ENCODE results near the gene RNF213.
"Not testable (repeated sequence)": the region's sequence is repeated elsewhere in the genome, so short reads cannot be mapped to it uniquely, and the experiment has no call there.

The RNF213 gene

DNA sequence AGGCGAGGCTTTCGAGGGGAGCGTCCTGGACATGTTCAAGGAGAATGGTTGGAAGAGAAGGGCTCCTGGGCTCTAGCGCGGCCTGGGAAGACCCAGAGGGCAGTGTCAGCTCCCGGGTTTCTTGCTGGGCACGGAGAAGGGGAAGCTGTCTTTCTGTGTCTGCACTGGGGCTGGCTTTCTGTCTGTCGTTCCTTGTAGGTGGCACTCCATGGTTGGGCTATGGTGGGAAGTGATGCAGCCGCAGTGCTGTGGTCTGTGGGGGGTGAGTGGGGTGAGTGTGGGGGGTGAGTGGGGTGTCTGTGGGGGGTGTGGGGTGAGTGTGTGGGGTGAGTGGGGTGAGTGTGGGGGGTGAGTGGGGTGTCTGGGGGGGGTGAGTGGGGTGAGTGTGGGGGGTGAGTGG is 13.7 kb downstream of the RNF213 start:
- no peak for DNase-seq

DNA sequence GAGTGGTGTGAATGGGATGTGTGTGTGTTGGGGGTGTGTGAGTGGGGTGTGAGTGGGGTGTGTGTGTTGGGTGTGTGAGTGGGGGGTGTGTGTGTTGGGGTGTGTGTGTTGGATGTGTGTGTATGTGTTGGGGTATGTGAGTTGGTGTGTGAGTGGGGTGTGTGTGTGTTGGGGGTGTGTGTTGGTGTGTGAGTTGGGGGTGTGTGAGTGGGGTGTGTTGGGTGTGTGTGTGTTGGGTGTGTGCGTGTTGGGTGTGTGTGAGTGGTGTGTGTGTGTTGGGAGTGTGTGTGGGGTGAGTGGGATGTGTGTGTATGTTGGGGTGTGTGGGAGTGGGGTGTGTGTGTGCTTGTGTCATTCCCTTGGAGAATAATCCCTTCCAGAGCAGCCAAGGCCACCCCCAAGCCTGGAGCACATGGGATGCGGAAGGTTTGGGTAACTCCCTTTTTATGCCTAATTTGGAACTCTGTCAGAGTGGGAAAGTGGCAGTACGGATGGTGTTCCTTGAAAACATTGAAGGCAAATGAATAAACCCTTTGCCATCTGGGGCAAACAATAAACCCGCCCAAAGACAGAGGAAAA is 14.3 kb downstream of the RNF213 start:
- DNase-seq = no peak

DNA sequence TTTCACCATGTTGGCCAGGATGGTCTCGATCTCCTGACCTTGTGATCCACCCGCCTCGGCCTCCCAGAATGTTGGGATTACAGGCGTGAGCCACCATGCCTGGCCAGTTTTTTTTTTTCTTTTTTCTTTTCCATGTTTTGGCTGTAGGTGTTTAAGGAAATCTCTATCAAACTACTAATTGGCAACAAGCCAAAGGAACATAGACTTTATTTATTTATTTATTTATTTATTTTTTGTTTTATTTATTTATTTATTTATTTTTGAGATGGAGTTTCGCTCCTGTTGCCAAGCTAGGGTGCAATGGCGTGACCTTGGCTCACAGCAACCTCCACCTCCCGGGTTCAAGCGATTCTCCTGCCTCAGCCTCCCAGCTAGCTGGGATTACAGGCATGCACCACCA is 15.2 kb downstream of the RNF213 start:
- not testable (repeated sequence) for DNase-seq

DNA sequence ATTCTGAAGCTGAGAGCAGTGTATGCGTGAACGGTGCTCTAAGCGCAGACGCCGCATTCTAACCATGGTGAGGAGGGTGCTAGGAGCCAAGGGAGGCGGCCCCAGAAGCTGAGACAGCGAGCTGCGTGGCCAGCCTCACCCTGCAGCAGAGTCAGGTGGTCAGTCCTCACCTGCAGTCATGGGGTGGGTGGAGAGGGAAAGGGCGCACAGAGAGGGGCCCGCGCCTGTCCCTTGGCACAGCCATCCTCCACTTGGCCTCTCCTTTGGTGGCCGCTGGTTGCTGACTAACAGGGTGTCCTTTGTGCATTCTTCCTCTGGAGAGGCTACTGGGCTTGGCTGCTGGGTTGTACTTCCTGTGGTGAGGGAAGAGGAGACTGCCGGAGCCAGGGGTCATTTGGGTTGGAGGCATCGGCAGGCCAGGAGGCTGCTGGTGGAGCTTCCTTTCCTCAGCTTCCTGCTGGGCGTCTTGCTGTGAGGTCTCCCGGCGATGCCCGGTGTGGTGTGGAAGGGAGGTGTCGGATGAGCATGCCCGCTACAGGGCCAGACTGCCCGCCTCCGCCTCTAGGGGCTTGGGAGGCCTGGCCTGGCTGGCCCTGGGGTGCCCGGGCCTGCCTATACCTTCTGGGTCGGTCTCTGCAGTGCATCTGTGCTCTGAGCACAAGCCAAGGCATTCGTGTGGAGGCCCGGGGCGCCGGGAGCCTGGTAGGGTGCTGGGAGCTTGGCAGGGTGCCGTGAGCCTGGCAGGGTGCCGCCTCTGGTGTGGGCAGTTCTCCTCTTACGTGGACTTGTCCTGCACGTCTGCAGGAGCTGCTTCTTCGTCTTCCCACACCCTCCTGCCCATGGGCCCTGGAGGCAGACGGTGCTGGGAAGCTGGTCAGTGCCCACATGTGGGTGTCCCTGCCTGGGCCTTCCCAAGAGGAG is 17.4 kb downstream of the RNF213 start:
- DNase-seq = no peak

DNA sequence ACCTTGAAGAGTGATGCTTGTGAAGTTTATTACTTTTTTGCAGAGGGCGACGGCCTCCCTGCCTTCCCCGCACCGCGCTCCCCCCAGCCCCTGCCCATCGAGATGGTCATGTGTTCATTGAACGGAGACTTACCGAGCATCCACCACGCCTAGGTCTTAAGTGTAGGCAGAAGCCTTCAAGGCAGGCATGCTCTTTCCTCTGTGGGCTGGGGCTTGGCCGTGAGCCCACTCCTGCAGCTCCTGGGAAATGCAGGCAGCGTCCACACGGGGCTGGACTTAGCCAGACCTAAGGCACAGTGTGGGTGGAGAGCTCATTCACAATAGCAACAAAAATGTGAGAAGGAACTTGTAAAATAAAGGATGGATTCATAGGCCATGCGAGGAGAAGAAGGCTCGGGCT is 19.2 kb downstream of the RNF213 start:
- no peak for DNase-seq

DNA sequence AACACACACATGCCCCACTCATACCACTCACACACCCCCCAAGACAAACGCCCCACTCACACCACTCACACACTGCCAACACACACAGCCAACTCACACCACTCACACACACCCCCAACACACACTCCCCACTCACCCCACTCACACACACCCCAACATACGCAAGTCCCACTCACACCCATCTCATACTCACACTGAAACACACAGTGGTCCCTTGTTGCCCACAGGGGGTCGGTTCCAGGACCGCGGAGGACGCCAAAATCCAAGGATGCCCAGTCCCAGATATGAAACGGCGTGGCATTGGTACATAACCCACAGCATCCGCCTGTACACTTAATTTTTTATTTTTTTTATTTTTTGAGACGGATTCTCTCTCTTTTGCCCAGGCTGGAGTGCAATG is 20.9 kb downstream of the RNF213 start:
- DNase-seq = no peak

DNA sequence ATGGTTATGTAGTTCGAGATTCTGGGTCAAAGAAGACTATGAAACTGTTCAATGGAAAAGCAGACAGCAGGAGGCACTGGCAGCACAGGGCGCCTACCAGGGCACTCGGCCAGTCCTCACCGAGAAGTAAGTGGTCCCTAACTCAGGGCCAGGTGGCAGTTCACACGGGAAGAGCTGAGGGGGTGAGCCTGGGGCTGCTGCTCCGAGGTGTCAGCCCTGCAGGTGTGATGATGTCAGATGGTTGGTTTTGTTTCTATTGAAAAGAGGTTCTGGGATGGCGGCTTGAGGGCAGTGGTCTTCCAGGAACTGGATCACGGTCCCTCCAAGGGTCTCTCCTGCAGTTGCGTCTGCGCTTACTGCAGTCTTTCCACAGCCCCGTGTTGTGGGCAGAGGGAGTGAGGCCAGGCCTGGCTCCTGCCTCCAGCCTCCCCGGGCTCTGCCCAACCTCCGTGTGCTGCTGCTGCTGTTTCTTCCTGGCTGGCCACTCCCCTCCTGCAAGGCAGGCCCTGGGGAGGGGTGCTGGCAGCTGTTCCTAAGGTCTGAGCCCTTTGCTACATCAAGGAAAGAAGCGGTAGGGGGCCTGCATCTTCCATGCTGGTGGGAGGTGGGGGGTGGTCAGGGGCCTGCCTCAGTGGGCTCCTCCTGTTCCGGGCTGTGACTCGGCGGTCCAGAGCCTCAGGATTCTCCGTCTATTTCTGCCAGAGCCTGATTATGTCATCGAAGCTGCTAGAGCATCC is 22.6 kb downstream of the RNF213 start:
- no peak for DNase-seq

DNA sequence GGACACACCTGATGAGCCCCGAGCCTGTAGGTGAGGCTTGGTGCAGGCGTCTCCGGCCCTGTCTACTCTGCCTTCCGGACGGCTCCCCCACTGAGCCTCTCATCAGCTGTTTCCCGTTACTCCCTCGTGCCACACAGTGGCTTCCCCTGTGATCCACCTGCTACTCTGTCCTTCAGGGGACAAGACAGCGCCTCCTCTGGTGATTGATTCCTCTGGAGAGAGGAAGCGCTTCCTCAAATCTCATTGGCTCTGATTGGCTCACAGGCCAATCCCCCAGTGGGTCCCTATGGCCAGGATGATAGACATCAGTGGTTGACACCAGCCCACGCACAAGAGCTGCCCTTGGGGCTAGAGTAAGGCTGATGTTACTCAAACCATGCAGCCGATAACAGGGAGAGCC is 24.0 kb downstream of the RNF213 start:
- no peak for DNase-seq

DNA sequence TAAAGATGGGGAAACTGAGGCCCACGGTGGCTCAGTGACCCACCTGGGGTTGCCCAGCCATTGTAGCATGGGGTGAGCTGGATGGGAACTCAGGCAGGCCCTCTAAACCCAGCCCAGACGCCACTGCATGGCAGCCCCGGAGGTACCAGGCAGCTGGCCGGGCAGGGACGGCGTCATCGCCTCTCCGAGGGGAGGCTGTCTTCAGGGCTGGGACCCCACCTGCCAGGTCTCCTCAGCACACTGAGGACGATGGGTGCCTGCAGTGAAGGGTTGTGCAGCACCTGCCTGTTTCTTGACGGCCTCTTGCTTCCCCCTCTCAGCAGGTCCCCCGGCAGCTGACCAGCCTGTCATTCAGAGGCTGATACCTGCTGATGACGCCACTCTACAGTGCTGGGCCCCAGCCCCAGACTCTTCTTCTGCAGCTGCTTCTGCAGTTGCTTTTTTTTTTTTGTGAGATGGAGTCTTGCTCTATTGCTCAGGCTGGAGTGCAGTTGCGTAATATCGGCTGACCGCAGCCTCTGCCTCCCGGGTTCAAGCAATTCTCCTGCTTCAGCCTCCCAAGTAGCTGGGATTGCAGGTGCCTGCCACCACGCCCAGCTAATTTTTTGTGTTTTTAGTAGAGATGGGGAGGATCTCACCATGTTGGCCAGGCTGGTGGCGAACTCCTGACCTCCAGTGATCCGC is 24.7 kb downstream of the RNF213 start:
- no peak for DNase-seq

DNA sequence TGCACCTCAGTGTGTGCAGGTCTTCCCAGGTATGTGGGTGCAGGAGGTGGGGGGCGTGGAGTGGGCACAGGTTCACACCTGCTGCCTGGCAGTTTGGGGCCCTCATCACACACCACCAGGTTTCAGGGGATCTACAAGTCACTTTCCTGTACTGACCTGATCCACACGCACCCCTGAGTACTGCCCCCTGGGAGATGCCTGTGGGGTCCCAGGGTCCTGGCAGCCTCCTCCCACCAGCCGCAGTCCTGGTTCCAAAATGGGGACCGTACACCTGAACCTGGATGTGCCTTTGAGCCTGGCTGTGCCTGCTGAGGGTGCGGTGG is 25.9 kb downstream of the RNF213 start:
- no peak for DNase-seq

DNA sequence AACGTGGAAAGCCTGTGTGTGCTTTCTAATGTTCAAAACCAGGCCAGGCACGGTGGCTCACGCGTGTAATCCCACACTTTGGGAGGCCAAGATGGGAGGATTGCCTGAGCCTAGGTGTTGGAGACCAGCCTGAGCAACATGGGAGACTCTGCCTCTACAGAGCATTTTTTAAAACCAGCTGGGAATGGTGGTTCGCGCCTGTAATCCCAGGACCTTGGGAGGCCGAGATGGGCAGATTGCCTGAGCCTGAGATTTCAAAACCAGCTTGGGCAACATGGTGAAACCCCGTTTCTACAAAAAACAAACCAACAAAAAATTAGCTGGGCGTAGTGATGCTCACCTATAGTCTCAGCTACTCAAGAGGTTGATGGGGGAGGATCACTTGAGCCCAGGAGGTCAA is 26.4 kb downstream of the RNF213 start:
- no peak for DNase-seq

DNA sequence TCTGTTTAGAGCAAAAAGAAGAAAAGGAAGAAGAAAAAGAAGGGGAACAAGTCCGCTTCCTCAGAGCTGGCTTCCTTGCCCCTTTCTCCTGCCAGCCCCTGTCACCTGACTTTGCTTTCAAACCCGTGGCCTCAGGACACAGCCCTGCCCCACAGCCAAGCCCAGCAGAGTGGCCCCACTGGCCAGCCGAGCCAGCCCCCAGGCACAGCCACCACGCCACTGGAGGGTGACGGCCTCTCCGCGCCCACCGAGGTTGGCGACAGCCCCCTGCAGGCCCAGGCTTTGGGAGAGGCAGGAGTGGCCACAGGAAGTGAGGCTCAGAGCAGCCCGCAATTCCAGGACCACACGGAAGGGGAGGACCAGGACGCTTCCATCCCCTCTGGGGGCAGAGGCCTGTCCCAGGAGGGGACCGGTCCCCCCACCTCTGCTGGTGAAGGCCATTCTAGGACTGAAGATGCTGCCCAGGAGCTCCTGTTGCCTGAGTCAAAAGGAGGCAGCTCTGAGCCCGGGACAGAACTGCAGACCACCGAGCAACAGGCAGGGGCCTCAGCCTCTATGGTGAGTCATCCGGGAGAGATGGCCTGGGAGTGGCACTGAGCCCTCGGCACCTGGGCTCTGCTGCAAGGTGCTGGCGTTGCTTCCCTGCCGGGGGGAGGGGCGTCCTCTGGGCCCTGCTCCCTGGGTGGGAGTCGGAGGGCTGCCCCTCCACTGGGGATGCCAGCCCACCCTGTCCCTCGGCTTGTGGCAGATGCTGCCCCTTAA is 27.3 kb downstream of the RNF213 start:
- DNase-seq = no peak

DNA sequence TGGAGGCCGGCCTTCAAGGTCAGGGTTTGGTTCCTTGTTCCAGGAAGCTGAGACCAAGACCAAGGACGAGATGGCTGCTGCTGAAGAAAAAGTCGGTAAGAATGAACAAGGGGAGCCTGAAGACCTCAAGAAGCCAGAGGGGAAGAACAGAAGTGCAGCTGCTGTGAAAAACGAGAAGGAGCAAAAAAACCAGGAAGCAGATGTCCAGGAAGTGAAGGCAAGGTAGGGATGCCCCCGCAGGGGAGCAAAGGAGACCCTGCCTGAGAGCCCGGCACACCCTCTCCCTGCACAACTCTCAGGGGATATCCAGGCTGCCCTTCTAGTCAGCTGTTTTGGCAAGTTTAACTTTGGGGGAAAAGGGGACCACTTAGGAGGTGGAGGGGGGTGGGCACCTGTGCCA is 29.0 kb downstream of the RNF213 start:
- DNase-seq = no peak

DNA sequence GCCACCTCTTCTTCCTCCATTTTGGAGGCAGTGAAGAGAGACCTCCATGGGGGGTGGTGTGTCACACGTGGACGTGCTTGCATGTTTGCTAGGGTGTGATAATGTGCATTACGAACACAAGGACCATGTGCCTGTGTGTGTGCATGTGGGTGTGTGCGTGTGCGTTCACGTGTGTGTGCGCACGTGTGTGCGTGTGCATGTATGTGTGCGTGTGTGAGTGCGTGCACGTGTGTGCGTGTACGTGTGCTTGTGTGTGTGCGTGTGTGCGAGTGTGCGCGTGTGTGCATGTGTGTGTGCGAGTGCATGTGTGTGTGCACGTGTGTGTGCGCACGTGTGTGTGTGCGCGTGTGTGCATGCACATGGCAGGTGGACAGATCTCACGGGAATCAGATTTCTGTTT is 29.5 kb downstream of the RNF213 start:
- no peak for DNase-seq

DNA sequence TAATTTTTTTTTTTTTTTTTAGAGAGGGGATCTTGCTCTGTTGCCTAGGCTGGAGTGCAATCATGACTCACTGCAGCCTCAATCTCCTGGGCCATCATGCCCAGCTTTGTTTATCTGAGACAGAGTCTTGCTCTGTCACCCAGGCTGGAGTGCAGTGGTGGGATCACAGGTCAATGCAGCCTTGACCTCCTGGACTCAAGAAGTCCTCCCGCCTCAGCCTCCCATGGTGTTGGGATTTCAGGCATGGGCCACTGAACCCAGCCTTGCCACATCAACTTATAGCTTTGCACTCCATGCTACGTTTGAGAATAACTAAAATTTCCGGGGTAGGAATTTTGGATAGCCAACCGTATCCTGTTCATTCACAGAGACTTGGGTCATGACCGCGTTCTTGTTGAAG is 30.6 kb downstream of the RNF213 start:
- DNase-seq = no peak

DNA sequence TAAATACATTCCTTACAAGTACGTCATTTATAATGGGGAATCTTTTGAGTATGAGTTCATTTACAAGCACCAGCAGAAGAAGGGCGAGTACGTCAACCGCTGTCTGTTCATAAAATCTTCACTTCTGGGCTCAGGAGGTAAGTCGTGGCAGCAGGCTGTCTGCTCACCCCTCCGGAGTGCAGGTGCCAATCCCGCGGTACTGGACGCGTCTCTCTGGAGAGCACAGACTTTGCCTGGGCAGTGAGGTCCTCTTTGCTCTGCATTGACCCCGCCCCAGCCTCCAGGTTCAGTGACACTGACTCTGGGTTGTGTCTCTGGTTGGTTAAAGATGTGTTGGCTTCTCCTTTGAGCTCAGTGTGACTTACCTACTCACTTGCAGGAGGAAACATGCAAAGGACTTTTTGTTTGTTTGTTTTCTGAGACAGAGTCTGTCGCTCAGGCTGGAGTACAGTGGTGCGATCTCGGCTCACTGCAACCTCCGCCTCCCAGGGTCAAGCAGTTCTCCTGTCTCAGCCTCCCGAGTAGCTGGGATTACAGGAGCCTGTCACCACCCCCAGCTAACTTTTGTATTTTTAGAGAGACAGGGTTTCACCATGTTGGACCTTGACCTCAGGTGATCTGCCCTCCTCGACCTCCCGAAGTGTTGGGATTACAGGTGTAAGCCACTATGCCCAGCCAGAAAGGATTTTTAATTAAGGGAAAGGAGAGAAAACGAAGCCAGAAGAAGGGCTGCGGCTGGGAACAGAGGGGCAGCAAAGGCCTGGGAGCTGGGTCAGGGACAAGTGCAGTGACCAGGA is 31.2 kb downstream of the RNF213 start:
- DNase-seq = no peak

DNA sequence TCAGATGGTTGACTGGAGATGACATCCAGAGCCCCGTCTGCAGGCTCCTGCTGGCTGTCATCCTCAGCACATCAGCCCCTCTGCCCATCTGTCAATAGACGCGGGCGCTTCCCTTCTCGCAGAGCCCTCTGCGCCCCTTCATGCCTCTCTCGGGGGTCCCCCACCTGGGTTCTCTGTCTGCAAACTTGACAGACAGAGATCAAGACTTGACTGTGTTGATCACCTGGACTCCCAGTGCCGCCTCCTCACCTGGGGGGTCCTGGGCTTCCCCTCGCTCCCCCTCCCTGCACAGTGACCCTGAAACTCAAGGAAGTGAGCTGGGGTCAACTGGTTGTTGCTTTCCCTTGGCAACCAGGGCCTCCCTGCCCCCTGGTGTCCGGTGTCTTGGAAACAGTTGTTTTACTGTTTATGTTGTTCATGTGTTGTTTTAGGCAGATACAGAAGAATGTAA is 31.9 kb downstream of the RNF213 start:
- DNase-seq = no peak

DNA sequence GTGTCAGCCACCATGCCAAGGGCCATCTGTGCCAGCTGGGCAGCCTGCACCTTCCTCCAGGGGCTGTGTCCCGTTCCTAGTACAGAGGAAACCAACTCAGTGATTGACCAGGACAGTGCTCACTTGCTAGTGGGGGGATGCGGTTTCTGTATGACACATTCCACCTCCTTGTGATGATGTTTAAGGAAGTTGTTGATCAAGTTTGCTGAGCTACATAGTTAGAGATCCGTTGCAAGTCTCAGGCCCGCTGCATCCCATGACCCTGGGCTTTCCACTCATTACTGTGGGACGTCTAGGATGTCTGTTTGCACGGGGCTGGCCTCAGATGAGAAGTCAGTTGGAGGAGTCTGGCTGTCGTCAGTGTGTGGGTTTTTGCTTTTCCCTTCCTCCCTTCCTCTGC is 33.6 kb downstream of the RNF213 start:
- no peak for DNase-seq

DNA sequence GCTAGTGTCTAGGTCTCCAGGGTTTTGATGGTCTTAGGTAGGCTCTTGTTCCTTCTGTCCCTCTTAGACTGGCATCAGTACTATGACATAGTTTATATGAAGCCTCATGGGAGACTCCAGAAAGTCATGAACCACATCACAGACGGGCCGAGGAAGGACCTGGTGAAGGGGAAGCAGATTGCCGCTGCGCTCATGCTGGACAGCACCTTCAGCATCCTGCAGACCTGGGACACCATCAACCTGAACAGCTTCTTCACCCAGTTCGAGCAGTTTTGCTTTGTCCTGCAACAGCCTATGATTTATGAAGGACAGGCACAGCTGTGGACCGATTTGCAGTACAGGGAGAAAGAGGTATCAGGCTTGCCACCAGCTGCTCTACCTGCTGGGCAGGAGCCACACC is 34.0 kb downstream of the RNF213 start:
- no peak for DNase-seq

DNA sequence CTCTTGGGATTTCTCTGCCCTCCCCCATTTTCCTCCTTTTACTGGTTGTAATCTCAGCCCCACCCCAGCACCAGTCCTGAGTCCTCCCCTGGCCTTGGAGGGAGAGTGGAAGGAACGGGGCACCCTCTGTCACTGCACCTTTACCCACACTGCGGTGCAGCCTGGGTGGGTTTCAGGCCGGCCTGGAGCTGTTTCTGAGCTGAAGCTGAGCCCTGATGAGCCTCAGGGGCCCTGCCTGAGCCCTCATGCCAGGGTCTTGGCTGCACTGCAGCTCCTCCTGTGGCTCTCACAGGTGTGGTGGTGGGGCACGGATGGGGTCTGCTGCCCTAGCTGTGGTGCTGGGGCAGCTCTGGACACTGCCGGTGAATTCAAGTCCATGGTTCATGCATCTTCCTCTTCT is 34.5 kb downstream of the RNF213 start:
- no peak for DNase-seq

DNA sequence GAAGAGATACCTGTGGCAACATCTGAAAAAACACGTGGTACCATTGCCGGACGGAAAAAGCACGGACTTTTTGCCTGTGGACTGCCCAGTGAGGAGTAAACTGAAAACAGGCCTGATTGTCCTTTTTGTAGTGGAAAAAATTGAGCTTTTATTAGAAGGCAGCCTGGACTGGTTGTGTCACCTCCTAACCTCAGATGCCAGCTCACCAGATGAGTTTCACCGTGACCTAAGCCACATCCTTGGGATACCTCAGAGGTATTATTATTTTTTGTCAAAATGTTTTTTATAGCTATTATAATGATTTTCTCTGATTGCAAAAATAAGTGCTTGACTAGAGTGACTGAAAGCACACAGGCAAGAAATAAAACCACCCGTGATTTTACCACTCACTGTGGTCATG is 34.9 kb downstream of the RNF213 start:
- no peak for DNase-seq

DNA sequence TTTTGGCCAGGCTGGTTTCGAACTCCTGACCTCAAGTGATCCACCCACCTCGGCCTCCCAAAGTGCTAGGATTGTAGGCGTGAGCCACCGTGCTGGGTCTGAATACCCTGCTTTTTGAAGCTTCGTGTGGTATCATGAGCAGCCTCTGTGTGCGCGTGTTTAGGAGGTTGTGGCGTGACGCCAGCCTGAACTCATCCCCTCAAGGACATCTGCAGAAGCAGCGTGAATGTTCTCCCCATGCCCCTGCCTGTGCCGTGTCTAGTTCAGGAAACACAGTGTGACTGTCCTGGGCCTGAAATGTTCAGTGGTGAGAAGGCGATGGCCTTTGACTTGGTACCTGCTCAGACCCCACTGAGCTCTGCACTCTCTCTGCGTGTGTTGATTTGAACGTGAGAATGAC is 35.6 kb downstream of the RNF213 start:
- DNase-seq = no peak

All from fibroblast of skin of right biceps (primary cell).